ENCODE results near the gene SYT15.
"Not testable (repeated sequence)": the region's sequence is repeated elsewhere in the genome, so short reads cannot be mapped to it uniquely, and the experiment has no call there.

The SYT15 gene

GRCh38 chr10:46578474-46579178, at the start of gene SYT15:
Gene SYT15 (plus strand): TSS chr10:46579128. CDS start chr10:46579169, 41 bp downstream.
- DNase-seq (ENCODE audit: low read depth, low spot score) = not testable (repeated sequence)

GRCh38 chr10:46529742-46530141, 49.2 kb upstream of the SYT15 start:
- not testable (repeated sequence) for DNase-seq (ENCODE audit: low read depth, low spot score)

GRCh38 chr10:46530249-46531186, 48.4 kb upstream of the SYT15 start:
- DNase-seq (ENCODE audit: low read depth, low spot score) = peak; percentile 67

GRCh38 chr10:46532256-46532655, 46.7 kb upstream of the SYT15 start:
- not testable (repeated sequence) for DNase-seq (ENCODE audit: low read depth, low spot score)

- DNase-seq (ENCODE audit: low read depth, low spot score) = no peak
Observed at GRCh38 chr10:46534828-46535524, 44.0 kb upstream of the SYT15 start.

DNA sequence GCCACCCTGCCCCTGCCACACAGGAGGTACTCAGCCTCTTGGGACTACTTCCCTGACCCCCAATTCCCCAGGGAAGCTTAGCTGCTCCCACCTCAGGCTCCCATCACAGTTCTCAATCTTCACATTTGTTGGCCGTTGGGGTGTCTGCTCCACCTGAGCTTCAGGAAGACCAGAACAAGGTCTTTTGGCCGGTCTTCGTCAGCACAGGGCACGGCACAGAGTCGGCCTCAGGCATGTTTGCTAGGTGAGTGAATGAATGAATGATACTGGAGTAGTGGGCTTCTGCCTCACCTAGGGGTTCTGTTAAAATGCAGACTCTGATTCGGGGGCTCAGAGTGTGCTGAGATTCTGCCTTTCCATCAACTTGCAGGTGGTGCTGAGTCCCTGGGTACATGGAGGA, 42.8 kb upstream of the SYT15 start:
- DNase-seq (ENCODE audit: low read depth, low spot score) = no peak

GRCh38 chr10:46536781-46537180, 42.1 kb upstream of the SYT15 start:
- DNase-seq (ENCODE audit: low read depth, low spot score) = no peak

DNA sequence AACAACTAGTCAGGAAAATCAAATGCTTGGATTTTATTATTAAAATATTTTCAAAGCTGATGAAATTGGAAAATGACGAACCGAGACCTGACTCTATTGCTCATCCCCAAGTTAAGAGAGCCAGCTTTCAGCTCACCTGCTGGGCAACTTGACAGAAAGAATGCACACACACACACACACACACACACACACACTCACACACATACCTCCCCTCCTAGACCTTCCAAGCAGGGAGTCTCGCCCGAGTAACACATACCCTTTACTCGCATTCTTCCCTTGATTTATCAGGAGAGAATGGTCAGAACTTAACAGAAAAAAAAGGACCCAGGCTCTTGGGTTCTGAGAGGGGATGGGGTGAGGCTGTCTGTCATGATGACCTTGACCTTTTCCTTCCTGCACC, 41.6 kb upstream of the SYT15 start:
- DNase-seq (ENCODE audit: low read depth, low spot score) = no peak

DNA sequence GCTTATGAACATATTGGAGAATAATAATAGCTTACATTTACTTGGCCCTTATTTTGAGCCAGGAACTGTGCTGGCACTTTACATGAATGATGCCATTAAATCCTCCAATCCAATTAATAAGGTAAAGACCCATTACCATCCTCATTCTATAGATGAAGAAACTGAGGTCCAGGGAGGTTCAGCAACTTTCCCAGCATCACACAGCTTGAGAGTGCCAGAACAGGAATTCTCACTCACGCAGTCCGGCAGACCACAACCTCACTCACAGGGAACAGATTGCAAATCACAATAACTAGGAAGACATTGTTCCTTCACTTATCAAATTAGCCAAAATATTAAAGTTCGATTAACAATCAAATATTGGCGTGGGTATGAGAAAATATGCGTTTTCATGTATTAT, 40.8 kb upstream of the SYT15 start:
- no peak for DNase-seq (ENCODE audit: low read depth, low spot score)

DNA sequence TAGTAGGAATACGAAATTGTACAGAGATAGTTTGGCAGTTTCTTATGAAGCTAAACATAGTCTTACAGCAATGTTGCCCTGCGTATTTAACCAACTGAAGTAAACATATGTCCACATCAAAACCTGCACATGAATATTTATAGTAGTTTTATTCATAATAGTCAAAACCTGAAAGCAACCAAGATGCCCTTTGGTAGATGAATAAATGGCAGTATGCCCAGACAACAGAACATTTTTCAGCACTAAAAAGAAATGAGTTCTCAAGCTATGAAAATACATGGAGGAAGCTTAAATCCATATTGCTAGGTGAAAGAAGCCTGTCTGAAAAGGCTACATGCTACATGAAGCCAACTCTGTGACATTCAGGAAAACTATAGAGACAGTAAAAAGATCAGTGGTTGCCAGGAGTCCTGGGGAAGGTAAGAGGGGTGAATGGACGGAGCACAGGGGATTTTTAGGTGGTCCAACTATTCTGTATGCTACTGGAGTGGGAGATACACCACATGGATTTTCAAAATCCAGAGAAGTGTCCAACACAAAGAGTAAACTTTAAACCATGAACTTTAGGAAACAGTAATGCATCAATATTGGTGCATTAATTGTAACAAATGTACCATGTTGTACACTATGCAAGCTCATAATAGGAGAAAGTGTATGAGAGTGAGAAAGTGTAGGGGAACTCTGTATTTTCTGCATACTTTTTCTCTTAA, 40.1 kb upstream of the SYT15 start:
- no peak for DNase-seq (ENCODE audit: low read depth, low spot score)

DNA sequence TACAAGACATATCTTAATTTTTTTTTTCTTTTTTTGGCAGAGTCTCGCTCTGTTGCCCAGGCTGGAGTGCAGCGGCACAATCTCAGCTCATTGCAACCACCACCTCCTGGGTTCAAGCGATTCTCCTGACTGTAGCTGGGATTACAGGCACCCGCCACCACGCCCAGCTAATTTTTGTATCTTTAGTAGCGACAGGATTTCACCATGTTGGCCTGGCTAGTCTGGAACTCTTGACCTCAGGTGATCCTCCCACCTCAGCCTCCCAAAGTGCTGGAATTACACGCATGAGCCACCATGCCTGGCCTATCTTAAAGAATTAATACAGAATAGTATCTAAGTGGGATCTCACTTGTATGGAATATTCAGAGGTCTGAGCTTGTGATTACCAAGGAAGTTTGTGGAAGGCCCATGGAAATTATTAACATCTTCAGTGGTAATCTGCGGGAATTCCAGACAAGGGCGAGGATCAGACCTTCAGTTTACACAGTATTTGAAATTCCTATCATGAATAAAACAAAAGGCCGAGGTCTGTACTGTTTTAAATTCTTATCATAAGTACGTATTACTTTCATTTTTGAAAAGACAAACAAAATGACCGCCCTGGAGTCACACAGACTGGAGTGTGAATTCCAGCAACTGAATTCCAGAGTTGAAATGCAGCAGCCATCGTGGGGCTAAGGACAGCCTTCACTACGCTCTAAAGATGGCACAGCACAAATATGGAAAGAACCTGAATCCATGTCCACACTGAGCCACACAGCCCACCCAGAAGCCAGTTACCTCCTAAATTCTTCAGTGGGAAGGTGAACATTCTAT, 39.1 kb upstream of the SYT15 start:
- no peak for DNase-seq (ENCODE audit: low read depth, low spot score)

GRCh38 chr10:46540412-46541016, 38.4 kb upstream of the SYT15 start:
- DNase-seq (ENCODE audit: low read depth, low spot score) = no peak

DNA sequence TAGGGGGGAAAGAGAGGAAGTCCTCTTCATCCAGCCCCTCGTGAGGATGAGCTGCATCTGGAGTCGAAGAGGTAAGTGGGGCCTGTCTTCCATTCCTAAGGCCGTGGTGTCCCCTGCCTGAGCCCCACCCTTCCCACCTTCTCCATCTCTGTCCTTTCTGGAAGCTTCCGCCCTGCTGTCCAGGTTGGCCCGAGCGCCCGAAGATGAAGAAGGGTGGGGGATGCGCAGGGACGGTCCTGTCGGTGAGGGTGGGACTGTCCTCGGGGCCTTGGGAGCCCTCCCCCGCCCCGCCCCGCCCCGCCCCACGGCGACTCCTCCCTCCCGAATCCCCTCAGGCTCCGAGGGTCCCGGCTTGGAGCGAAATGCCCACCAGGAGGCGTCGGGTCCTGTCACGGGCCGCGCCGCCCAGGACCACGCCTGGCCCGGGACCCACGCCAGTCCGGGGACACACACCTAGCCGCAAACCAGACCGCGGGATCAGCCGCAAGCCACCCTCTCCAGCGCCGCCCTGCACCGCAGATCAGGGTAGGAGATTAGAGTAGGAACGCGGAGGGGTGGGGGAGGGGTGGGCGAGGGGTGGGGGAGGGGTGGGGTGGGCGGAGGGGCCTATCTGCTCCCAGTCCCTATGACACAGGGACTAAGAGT, 37.8 kb upstream of the SYT15 start:
- no peak for DNase-seq (ENCODE audit: low read depth, low spot score)

GRCh38 chr10:46541735-46542566, 37.0 kb upstream of the SYT15 start:
- no peak for DNase-seq (ENCODE audit: low read depth, low spot score)

DNA sequence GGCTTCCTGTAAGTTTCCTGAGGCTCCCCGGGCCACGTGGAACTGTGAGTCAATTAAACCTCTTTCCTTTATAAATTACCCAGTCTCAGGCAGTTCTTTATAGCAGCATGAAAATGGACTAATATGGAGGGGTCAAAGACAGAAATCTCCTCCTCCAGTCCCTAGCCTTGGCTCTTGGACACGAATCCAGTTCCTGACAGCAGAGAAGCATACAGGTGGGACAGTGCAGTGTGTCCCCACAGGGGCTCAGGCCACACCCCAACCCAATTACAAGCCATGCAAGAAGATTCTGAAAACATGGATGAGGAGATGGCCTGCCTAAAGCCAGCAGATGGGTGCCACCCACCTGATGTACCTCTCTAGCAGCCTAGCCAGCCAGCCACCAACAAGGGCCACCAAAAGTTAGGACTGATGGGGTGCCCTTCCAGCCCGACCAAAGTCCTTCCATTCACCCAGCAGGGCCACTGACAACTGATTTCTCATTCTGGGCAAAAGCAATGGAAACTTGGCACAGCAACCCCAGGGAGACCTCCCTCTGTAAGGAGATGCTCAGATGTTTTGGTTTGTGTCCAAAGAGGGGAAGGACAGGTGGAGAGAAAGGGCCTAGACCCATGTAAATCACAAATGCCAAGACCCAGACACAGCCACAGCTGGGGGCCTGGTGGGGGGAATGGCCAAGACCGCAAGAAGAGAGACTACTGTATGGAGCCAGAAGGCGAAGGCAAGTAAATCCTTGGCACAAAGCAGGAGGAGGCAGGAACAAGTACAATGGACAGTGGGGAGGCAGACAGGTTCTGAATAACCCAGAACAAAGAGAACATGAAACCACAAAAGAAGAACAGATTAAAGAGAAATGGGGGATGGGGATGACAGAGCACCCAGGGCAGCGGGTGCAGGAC, 36.1 kb upstream of the SYT15 start:
- DNase-seq (ENCODE audit: low read depth, low spot score) = no peak

DNA sequence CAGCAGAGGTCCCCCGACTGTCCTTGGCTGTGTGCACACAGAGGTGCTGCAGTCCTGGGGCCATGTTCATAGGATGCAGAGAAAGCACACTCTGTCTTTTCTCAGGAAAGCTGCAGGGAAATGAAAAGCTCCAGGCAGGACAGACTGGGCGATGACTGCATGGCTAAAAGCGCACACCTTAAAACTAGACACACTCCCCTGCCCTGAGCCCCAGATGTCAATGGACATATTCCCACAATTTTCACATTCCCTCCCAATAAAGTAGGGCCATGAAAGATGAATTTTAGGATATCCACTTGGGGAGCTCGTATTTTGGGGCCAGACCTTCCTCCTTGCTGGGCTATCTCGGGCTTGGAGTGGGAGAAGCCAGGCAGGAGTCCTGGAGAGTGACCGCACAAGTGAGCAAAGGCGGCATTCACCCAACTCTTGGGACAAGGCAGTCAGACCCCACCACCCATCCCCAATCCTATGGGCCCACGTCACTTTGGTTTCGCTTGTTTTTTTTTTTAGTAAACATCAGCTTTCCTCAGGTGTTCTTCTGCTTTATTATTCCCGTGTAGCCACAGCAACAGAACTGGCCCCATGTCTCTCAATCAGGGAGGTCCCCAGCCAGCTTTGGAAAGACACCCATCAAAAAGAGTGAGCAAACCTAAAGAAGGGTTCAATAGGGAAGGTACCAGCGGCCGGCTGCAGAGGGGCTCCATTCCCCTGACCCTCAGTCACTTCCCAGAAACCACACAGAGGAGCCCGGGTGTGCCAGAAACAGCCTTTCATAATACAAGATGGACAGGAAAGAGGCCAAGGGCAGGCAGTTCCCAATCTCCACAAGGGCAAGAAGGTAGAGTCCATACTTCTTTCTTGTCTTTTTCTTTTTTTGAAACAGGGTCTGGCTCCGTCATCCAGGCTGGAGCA, 35.2 kb upstream of the SYT15 start:
- DNase-seq (ENCODE audit: low read depth, low spot score) = no peak
